Amniotic stem cell (primary cell): Measurements from ENCODE around the gene VWC2L.

Experiments
- DNase-seq: peaks from one replicate; lab custom pipeline; 2025; lab: John Stamatoyannopoulos, UW

The VWC2L gene

DNA sequence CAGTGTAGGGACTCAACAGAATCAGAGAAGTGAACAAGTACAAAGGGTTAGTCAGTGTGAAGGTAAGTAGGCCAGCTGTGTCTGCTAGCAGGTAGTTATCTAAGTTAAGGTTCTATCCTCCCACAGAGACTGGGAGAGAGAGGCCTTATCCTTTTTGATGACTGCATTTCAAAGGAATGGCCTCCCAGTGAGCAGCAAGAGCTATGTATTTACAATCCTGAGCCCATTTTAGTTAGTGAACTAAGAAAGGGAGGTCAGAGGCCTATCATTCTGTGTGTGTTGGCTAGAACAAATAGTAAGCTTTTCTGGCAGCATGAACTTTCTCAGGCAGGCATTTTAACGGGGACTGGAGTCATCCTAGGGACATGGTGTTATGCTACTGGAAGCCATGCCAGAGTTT is 182.9 kb downstream of the VWC2L start:
- no peak for DNase-seq

DNA sequence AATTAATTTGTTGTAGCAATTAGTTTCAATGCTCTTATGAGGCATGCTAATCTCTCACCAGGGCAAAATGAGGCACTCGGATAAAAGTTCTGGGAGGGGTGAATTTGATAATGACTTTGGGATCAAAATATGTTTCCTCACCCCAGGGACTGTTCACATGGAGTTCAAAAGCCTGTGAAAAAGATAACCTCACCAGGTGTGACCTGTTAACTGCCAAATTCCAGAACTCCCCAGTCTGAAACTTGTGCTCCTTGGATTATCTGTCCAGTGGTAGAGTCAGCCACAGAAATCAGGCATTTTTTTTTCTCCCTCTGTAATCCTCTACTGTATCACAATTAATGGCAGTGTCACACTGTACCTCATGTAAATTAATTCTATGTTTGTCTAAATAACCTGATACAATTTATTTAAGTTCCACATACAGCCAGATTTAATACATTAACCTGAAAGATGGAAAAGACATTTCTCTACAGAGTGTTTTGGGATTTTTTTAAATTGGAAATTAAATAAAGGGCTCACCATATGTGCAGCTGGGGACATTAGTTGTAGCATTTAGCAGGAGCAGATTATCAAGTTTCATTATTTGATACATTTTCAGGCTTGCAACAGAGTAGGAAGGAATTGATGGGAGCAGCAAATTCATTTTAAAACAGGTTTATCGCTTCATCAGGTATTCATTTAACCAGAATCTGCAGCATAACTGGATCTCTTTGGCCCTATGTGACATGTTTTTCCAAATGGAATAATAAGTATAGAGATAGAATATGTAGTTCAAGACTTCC is 191.2 kb downstream of the VWC2L start:
- DNase-seq: no peak

DNA sequence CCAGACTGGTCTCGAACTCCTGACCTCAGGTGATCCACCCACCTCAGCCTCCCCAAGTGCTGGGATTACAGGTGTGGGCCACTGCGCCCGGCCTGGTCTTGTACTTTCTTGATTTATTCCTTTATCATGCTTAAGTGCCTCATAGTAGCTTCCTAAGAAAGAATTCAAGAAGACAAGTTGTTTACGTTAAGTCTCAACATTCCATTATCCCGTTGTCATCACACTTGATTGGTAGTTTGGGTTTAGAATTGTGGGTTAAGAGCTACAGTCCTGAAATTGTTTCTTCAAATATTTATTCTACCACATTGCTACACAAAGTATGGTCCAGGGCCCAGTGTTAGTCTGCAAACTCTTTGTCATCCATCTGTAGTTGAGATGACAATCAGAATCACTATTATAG is 194.0 kb downstream of the VWC2L start:
- no peak for DNase-seq

DNA sequence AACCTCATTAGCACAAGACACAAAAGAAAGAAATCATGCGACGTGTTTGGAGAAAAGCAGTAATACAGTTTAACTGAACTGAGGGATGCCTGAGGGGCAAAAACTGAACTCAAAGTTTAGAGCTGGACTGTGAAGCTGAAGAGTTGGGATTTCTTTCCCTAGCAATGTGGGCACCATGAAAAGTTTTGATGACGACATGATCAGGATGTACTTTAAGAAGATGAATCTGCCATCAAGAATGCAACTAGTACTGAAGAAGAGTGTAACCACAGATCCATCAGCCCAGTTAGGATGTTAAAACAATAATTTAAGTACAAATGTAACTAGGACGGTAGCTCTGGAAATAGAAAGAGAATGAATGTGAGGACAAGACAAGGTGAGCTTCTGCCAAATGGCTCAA is 196.2 kb downstream of the VWC2L start:
- DNase-seq: no peak

DNA sequence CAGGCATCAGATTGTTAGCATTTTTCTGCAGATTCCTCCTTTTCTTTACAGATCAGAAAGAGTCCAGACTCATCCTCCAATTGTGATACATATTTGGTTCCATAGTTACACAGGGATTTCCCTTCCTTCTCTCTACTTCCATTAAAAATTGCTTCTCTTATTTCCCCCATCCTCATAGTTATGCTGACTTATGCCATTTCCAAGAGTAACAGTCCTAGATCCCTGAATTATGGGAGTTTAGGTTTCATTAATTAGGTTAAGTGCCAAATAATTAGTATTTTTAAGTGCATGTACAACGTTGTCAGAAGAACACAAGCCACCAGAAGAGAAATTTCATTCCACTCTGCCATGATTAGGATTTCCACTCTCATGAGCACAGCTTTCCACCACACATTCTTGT is 200.2 kb downstream of the VWC2L start:
- no peak for DNase-seq

DNA sequence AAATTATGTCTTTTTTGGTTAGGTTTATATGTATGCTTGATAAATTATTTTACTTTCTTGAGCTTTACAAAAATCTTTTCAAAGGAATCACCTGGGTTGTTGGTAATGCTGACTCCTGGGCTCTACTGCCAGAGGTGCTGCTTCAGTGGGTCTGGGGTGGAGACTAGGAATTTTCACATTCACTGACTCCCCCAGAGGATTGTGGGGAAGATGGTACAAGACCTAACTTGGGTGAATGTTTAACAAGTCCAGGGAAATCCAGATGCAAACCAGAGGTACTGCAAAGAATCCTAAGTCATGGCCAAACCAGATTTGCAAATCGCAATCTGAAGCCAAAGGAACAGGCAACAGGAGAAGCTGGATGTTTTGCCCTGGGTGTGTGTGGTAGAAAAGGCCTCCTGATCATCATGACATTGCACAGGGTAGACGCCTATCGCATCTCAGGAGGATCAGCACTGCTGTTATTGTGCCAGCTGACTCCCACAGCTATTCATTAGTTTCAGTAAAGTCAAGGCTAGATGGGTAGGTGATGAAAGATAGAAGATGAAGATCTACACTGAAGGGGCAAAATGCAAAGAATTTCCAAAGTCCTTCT is 213.4 kb downstream of the VWC2L start:
- DNase-seq: no peak

DNA sequence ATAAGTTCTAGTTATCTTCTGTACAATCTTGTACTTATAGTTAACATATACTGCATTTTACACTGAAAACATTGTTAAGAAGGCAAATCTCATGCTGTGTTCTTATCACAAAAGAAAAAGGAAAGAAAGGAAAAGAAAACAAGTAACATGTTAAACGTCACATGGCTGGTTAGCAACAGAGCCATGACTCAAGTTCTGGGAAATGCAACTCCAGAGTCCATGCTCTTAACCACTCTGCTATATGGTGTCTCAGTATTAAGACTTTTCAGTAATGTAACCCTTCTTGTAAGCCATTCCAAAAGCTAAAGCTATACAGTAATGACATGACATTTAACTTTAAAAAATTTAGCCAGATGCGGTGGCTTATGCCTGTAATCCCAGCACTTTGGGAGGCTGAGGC is 217.2 kb downstream of the VWC2L start:
- no peak for DNase-seq
